Cardiac fibroblast (primary cell): Measurements from ENCODE around the gene IDH1.

Source experiments
- DNase-seq, 2 donors: peaks; one replicate each; pipeline versions ENCODE4 v3.0.0 to v3.0.0-alpha.2; 2010; ENCODE audit warnings: low read depth in 2 of 2
- H3K4me3 ChIP-seq, 2 donors: replicated peaks in 1 of 2; 1 replicate in 1 of 2; 2 replicates in 1 of 2; pipeline ENCODE4 v1.5.1; 2011; ENCODE audit warnings: low read depth in 2 of 2, low read length in 2 of 2, mild to moderate bottlenecking in 2 of 2, moderate library complexity in 1 of 2
- CTCF ChIP-seq: IDR thresholded peaks from one replicate; pipeline ENCODE4 v1.5.1; 2011; ENCODE audit warnings: low read depth, mild to moderate bottlenecking, low read length, inconsistent platforms

Gene IDH1

DNA sequence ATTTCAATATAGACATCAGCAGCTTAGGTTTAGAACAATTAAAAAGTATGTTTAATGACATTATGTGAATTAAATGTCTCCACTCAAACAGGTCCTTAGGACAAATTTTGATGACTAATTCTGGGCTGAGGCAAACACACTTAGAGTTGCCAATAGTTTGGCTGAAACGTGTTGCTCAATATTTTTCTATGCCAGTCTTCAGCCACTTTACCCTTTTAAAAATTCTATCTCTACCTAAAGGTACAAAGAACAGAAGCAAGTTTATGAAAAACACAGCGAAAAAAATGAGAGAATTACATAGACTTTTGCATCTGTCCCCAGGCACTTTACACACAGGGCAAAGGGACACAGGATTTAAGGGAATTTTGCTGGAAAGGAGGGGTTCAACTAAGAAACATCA, 4.5 kb downstream of the IDH1 start:
- no peak for TF ChIP-seq CTCF
- no peak overlapping the region for H3K4me3 ChIP-seq
- DNase-seq = peak; percentile 54 to 58

- no peak overlapping the region for H3K4me3 ChIP-seq
- TF ChIP-seq CTCF = no peak
- DNase-seq = no peak
Measured at GRCh38 chr2:208249296-208249695, 5.6 kb downstream of the IDH1 start.

- TF ChIP-seq CTCF = no peak
- no peak for DNase-seq
- H3K4me3 ChIP-seq = no peak overlapping the region
Measured at GRCh38 chr2:208248601-208249000, 6.3 kb downstream of the IDH1 start.

DNA sequence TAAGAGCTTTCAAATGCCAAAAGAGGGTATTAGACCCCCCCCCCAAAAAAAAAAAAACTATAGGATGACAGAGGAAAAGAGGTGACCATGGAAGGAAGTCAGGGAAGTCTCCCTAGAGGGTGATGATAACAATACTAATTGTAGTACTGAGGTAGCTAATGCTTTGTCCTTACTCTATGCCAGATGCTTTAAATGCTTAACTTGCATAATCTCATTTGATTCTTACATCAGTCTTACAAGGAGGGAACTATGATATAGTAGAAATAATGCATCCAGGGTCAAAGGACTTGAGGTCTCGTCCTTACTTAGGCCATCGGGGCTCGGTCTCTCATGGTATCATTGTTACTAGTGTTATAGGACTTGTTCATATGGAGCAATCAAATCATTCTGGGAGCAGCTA, 9.1 kb downstream of the IDH1 start:
- H3K4me3 ChIP-seq = no peak overlapping the region
- no peak for TF ChIP-seq CTCF
- DNase-seq = no peak

DNA sequence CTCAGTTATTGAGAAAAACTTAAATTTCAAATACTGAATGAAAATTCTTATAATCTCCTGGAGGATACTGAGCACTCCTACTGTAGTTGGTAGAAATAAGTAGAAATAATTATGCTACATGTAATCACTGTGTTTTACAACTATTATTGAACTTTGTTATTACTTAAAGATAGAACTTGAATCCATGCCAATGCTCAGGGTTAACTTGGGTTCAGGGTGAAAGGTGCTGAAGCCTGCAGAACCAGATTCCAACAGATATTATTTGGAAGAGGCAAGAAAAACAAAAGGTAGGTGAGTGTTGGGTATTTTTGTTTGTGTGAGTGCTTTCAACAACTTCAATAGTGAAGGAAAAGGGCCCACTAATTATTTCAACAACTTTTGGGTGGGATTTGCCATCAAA, 10.4 kb downstream of the IDH1 start:
- no peak overlapping the region for H3K4me3 ChIP-seq
- no peak for DNase-seq
- no peak for TF ChIP-seq CTCF

- DNase-seq = no peak
- no peak for TF ChIP-seq CTCF
- no peak overlapping the region for H3K4me3 ChIP-seq
Measured at GRCh38 chr2:208240619-208241209, 14.2 kb downstream of the IDH1 start.
